Heart right ventricle (tissue), 16 donors: Measurements from ENCODE around the gene TMEM59L. TPM values are rescaled to one million over a fixed set of nuclear protein-coding genes. Genes with fewer than 3 reads are reported as not detected.

Source experiments
- ATAC-seq, 8 donors: fragments of 200-7000 bp; cut with Tn5 transposase; one replicate each; pipeline ENCODE4 v1.9.1; 2020; ENCODE audit warnings: mild to moderate bottlenecking in 8 of 8, moderate library complexity in 8 of 8, moderate number of reproducible peaks in 1 of 8
- DNase-seq, 2 donors: peaks; one replicate each; pipeline ENCODE4 v3.0.0-alpha.2; 2020
- H3K27ac ChIP-seq, 10 donors: fragments of 200-600 bp; sonication (generic) in 2 of 10; one replicate each; pipeline versions ENCODE4 v1.5.0 to v1.8.0; 2020 to 2022; ENCODE audit warnings: mild to moderate bottlenecking in 3 of 10
- H3K27me3 ChIP-seq, 7 donors: fragments of 200-600 bp; one replicate each; pipeline ENCODE4 v1.8.0; 2021 to 2022; ENCODE audit warnings: mild to moderate bottlenecking in 2 of 7
- H3K36me3 ChIP-seq, 9 donors: fragments of 200-600 bp; sonication (generic) in 1 of 9; one replicate each; pipeline versions ENCODE4 v1.5.0 to v1.8.0; 2020 to 2022; ENCODE audit warnings: mild to moderate bottlenecking in 2 of 9
- H3K4me1 ChIP-seq, 9 donors: fragments of 200-600 bp; sonication (generic) in 1 of 9; one replicate each; pipeline versions ENCODE4 v1.5.0 to v1.8.0; 2020 to 2022; ENCODE audit warnings: mild to moderate bottlenecking in 4 of 9
- H3K4me3 ChIP-seq, 10 donors: fragments of 200-600 bp; sonication (generic) in 2 of 10; one replicate each; pipeline versions ENCODE4 v1.5.0 to v1.8.0; 2020 to 2022; ENCODE audit warnings: mild to moderate bottlenecking in 7 of 10, moderate library complexity in 2 of 10
- H3K9me3 ChIP-seq, 11 donors: fragments of 200-600 bp in 10 of 11; sonication (generic) in 2 of 11; one replicate each; pipeline versions ENCODE4 v1.5.0 to v1.8.0; 2013 to 2022; ENCODE audit warnings: mild to moderate bottlenecking in 2 of 11, control low read depth in 1 of 11, moderate library complexity in 1 of 11
- WGBS, 2 donors: extraction: QIAGEN DNeasy Blood & Tissue Kit; methylation state at CpG; one replicate each; pipeline ENCODE4 v1.1.7; 2013; ENCODE audit warnings: inconsistent platforms in 1 of 2; 5-methylcytosine and 5-hydroxymethylcytosine counted together
- intact Hi-C, 10 donors: fragments of 100-400 bp; cut with DNase I; formaldehyde crosslinking; loops; one replicate each; pipeline versions ENCODE4 v1.11.1 to v1.14.2; 2022
- polyA plus RNA-seq, 2 donors: library from polyadenylated mRNA; stranded (reverse); fragments of 200-250 nt; gene quantifications; one replicate each; pipeline ENCODE4 v1.2.3, GENCODE V29; 2013
- total RNA-seq, 10 donors: library from RNA; stranded (reverse); fragmentation: NEBNext Ultra II Directional in 3 of 10; extraction: Animal tissue kit (Norgen Biotek cat#: 25700) in 3 of 10; gene quantifications; one replicate each; pipeline versions ENCODE4 v1.2.1 to v1.2.4, GENCODE V29; 2021 to 2023
- TF ChIP-seq, protein P1 (sequence below), 9 donors: fragments of 200-600 bp; sonication (generic) in 2 of 9; IDR thresholded peaks; one replicate each; pipeline versions ENCODE4 v1.5.0 to v1.8.0; 2021 to 2022; ENCODE audit warnings: antibody characterized with exemption in 9 of 9, mild to moderate bottlenecking in 5 of 9, moderate library complexity in 1 of 9
- donor health status: Arrhythmogenic right ventricular cardiomyopathy.
- donor health status: ischemic (EF 13 %, LVEDD 7.1; RV severe dilation, severe dysfunction).
- donor health status: healthy with polysubstance abuse.
- donor health status: DM: no; HTN: yes; CAD: no.
- donor health status: DM: no; HTN: no; CAD: no.
- donor health status: ischemic (EF 25% LVEDD 6.9; RV normal size, moderate dysfunction).
- donor health status: ischemic (EF 25% LVEDD 5.7; RV mildly dilated, moderate dysfunction).
- donor health status: healthy.
- donor health status: DM: yes; HTN: yes; CAD: no.
- donor health status: Ischemic cardiomyopathy.
- donor health status: ischemic (EF 35%, LVEDD 5.7; RV mildly dilated, moderate dysfunction).
- donor health status: nonischemic (EF 11% LVEDD 7.7; RV severe dilation, severe dysfunction).
- donor health status: DM: yes; HTN: yes; CAD: no.
- donor health status: PGD.
- donor health status: ischemic (EF 29% LVEDD 5.4; RV normal size, mild dysfunction).
- donor health status: nonischemic (EF 23%, LVEDD 6.1; RV moderate dilation, normal function).

TMEM59L gene
- total and polyA plus RNA-seq, 12 donors, result 0.13 to 13.8 (median 1.2) TPM

- DNase-seq (no peak), ATAC-seq (no peak)
- no peak overlapping the region for H3K4me3 ChIP-seq
- peaks cover 0 to 26% (median 12%) of the 10 kb centered on the region in 9 donors for H3K4me1 ChIP-seq
- WGBS, 2 donors, result 92 to 95% methylated on average over 11 of the region's 11 CpGs
- intact Hi-C loops, result loop anchor here in 6 of 10 donors (5.0 to 10.0 kb wide), 6 partner anchors 65 to 215 kb away; partner anchors contain the start of genes CRLF1 (in 1 of the 6) and UPF1 (in 1 of the 6)
- H3K27ac ChIP-seq, result no peak overlapping the region
- H3K36me3 ChIP-seq, result peaks cover 0 to 55% (median 20%) of the 10 kb centered on the region in 9 donors
- H3K27me3 ChIP-seq, result no peaks in the 10 kb centered on the region
- TF ChIP-seq, protein P1, sequence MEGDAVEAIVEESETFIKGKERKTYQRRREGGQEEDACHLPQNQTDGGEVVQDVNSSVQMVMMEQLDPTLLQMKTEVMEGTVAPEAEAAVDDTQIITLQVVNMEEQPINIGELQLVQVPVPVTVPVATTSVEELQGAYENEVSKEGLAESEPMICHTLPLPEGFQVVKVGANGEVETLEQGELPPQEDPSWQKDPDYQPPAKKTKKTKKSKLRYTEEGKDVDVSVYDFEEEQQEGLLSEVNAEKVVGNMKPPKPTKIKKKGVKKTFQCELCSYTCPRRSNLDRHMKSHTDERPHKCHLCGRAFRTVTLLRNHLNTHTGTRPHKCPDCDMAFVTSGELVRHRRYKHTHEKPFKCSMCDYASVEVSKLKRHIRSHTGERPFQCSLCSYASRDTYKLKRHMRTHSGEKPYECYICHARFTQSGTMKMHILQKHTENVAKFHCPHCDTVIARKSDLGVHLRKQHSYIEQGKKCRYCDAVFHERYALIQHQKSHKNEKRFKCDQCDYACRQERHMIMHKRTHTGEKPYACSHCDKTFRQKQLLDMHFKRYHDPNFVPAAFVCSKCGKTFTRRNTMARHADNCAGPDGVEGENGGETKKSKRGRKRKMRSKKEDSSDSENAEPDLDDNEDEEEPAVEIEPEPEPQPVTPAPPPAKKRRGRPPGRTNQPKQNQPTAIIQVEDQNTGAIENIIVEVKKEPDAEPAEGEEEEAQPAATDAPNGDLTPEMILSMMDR (IDR thresholded peaks at IDR 0.05), result no peak
- peaks cover 0 to 2% (median 0%) of the 10 kb centered on the region in 11 donors for H3K9me3 ChIP-seq
Measured at GRCh38 chr19:18669883-18670282, 57.2 kb downstream of the TMEM59L start.

DNA sequence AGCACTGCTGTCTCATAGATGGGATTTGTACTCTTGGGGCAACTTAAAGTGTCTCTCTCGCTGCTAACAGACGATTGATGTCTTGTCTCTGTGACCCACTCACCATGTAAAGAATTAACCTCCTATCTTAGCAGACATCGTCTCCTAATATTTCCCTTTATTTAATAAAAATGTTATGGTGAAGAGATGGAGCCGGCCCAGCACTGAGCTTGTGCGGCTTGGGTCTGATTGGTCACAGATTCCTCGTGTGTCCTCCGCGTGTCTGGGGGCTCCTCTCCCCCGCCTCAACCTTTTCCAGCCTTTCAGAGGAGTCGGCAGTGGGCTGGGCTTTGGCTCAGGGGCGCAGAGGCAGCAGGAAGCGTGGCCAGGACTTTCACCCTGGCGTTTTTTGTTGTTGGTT lies 57.6 kb downstream of the TMEM59L start:
- H3K4me1 ChIP-seq, result peaks cover 0 to 27% (median 12%) of the 10 kb centered on the region in 9 donors
- H3K9me3 ChIP-seq, result peaks cover 0 to 3% (median 0%) of the 10 kb centered on the region in 11 donors
- H3K27ac ChIP-seq, result no peak overlapping the region
- no peak overlapping the region for H3K4me3 ChIP-seq
- 87 to 90% methylated on average over 13 of the region's 13 CpGs for WGBS, 2 donors
- intact Hi-C loops, result loop anchor here in 6 of 10 donors (5.0 to 10.0 kb wide), 6 partner anchors 66 to 216 kb away; partner anchors contain the start of genes CRLF1 (in 1 of the 6) and UPF1 (in 1 of the 6)
- TF ChIP-seq, protein P1 (IDR thresholded peaks at IDR 0.05), result no peak
- ATAC-seq (no peak), DNase-seq (no peak)
- H3K36me3 ChIP-seq, result peaks cover 0 to 51% (median 20%) of the 10 kb centered on the region in 9 donors
- H3K27me3 ChIP-seq, result no peaks in the 10 kb centered on the region

Other genes starting within 250 kb of the TMEM59L start
- gene GDF15, start 226.7 kb upstream of the TMEM59L start, total RNA-seq, result 1 to 10 TPM in 4 of 10 donors, under 1 TPM in 6; 0.44 to 2.5 (median 0.79) TPM
- under 1 TPM; 0.44 to 0.62 TPM for gene GDF15, start 226.7 kb upstream of the TMEM59L start, polyA plus RNA-seq
- gene LRRC25, start 215.2 kb upstream of the TMEM59L start, total RNA-seq, result 10 to 100 TPM in 1 of 10 donors, 1 to 10 TPM in 7, under 1 TPM in 2; 0.57 to 13.3 (median 1.8) TPM
- 1 to 10 TPM; 1.1 to 2.2 TPM for gene LRRC25, start 215.2 kb upstream of the TMEM59L start, polyA plus RNA-seq
- gene SSBP4, start 193.5 kb upstream of the TMEM59L start, total RNA-seq, result 10 to 100 TPM; 17.6 to 47.1 (median 27.3) TPM
- gene SSBP4, start 193.5 kb upstream of the TMEM59L start, polyA plus RNA-seq, result 10 to 100 TPM; 41.3 to 51.6 TPM
- 10 to 100 TPM; 12.6 to 40.7 (median 18.0) TPM for gene ISYNA1, start 174.7 kb upstream of the TMEM59L start, total RNA-seq
- 100 to 1,000 TPM in 1 of 2 donors, 10 to 100 TPM in 1; 21.4 to 137 TPM for gene ISYNA1, start 174.7 kb upstream of the TMEM59L start, polyA plus RNA-seq
- 10 to 100 TPM in 2 of 10 donors, 1 to 10 TPM in 8; 5.7 to 13.1 (median 7.5) TPM for gene ELL, start 90.8 kb upstream of the TMEM59L start, total RNA-seq
- gene ELL, start 90.8 kb upstream of the TMEM59L start, polyA plus RNA-seq, result 1 to 10 TPM; 4.0 to 6.7 TPM
- 100 to 1,000 TPM; 132 to 196 (median 151) TPM for gene FKBP8, start 69.3 kb upstream of the TMEM59L start, total RNA-seq
- gene FKBP8, start 69.3 kb upstream of the TMEM59L start, polyA plus RNA-seq, result 100 to 1,000 TPM; 153 to 308 TPM
- 10 to 100 TPM; 35.6 to 63.9 (median 45.6) TPM for gene KXD1, start 55.0 kb upstream of the TMEM59L start, total RNA-seq
- 10 to 100 TPM; 41.2 to 88.6 TPM for gene KXD1, start 55.0 kb upstream of the TMEM59L start, polyA plus RNA-seq
- gene UBA52, start 41.0 kb upstream of the TMEM59L start, total RNA-seq, result 100 to 1,000 TPM; 634 to 883 (median 716) TPM
- gene UBA52, start 41.0 kb upstream of the TMEM59L start, polyA plus RNA-seq, result 1,000 to 10,000 TPM; 1,270 to 1,276 TPM
- 10 to 100 TPM; 63.4 to 96.3 (median 68.7) TPM for gene REX1BD, start 24.1 kb upstream of the TMEM59L start, total RNA-seq
- gene REX1BD, start 24.1 kb upstream of the TMEM59L start, polyA plus RNA-seq, result 100 to 1,000 TPM in 1 of 2 donors, 10 to 100 TPM in 1; 58.5 to 107 TPM
- gene CRLF1, start 6.1 kb upstream of the TMEM59L start, total RNA-seq, result 10 to 100 TPM in 3 of 10 donors, 1 to 10 TPM in 6, under 1 TPM in 1; 0.68 to 42.1 (median 4.5) TPM
- 100 to 1,000 TPM; 154 to 161 TPM for gene CRLF1, start 6.1 kb upstream of the TMEM59L start, polyA plus RNA-seq
- 1 to 10 TPM; 4.6 to 8.2 (median 6.3) TPM for gene KLHL26, start 24.2 kb downstream of the TMEM59L start, total RNA-seq
- 1 to 10 TPM; 3.4 to 4.6 TPM for gene KLHL26, start 24.2 kb downstream of the TMEM59L start, polyA plus RNA-seq
- gene CRTC1, start 70.8 kb downstream of the TMEM59L start, total RNA-seq, result 10 to 100 TPM in 3 of 10 donors, 1 to 10 TPM in 7; 6.5 to 11.8 (median 9.3) TPM
- 1 to 10 TPM; 3.2 to 8.6 TPM for gene CRTC1, start 70.8 kb downstream of the TMEM59L start, polyA plus RNA-seq
- gene COMP, start 178.4 kb downstream of the TMEM59L start, total RNA-seq, result 1 to 10 TPM in 3 of 10 donors, under 1 TPM in 5, not detected in 2; 0.13 to 5.9 (median 0.43) TPM
- 1 to 10 TPM in 1 of 2 donors, under 1 TPM in 1; 0.29 to 2.4 TPM for gene COMP, start 178.4 kb downstream of the TMEM59L start, polyA plus RNA-seq
- gene UPF1, start 219.1 kb downstream of the TMEM59L start, total RNA-seq, result 10 to 100 TPM; 32.3 to 44.3 (median 37.5) TPM
- gene UPF1, start 219.1 kb downstream of the TMEM59L start, polyA plus RNA-seq, result 10 to 100 TPM; 25.2 to 36.7 TPM